ENCODE measurements around the gene MPZL2.

Gene MPZL2

DNA sequence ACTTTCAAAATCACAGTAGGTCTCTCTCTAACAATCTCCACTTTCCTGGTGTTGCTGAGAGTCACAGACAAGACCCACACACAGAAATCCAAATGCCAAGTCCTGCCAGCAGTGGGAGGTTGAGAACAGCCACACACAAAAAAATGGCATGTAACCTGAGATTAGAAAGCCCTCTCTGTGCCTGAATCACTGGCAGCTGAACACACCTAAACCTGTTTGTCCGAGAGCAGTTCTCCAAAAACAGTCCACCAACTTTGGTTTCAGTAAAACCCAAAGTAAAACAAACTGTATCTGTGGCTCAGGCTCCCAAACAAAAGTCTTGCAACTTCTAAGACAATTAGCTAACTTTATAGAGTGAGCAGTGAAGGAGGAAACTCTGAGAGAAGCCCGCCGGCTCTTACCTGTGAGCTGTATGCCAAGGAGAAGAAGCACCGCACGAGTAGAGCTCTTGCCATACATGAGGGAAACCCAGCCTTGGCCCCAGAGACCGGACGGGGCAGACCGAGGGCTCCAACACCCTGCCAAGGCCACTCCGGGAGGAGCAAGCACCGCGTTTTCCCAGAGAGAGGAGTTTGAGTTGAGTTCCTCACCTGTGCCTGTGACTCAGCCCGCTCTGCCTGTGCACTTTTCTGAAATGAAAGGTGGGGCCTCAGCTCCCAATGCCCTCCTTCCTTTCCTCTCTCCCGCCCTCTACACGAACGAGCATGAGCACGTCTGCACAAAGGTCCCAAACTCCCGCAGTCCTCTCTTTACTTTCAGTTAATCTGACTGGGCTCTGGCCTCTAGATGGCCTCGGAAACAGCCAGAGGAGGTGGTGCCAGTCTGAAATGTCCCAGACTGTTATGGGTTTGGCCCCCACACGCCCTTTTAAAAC, at the start of gene MPZL2:
TSS of gene MPZL2 (minus strand) at position 603 of the 874 bp plus-strand sequence. CDS start at position 459, 144 bp downstream.
- DNase-seq: peak in 1 of 2 experiments; percentile 60

DNA sequence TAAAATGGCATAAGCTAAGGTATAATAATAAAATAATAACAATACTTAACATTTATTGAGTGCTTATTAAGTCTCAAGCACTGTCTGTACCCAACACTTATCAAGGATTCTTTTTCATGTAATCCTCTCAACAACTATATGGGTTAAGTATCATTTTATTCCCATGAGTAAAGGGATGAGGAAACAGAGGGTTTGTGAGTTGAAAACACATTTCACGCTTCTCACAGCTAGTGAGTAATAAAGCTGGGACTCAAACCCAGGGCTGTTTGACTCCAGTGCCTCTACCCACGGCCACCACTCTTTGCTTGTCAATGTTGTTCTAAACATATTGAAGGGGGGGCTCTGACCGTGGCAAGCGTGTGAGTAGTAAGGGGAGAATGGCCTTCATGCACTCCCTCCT, 49.1 kb upstream of the MPZL2 start:
- no peak for DNase-seq

DNA sequence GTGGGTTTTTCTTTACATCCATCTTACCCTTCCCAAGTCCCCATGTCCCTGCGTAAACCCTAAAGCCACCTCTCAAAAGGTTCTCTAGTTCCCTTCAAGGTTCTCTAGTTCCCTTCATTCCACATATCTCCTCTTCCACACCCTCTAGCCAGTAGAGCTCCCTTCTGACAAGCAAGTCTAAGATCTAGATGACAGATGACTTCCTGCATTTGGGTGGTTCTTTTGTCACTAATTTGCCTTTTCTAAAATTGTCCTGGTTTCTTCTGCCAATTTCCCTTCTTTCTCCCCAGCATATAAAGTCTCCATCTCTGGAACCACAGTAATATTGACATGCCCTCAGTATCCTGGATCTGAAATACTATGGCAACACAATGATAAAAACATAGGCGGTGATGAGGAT, 48.2 kb upstream of the MPZL2 start:
- no peak for DNase-seq

DNA sequence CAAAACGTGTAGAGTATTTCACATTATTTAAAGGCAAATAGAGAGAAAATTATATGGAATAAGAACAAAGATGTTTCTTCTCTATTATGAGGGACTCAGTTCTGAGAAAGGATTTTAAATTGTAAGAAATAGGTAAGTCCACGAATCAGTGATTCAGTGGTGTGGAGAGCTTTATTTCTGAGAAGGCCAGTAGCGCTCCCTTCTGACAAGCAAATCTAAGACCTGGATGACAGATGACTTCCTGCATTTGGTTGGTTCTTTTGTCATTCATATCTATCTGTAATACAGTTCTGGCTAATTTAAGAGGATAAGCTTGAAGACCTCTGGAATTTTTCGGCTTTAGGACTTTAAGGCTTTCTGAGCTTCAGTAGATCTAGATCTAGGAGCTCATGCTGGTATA, 47.4 kb upstream of the MPZL2 start:
- no peak for DNase-seq

DNA sequence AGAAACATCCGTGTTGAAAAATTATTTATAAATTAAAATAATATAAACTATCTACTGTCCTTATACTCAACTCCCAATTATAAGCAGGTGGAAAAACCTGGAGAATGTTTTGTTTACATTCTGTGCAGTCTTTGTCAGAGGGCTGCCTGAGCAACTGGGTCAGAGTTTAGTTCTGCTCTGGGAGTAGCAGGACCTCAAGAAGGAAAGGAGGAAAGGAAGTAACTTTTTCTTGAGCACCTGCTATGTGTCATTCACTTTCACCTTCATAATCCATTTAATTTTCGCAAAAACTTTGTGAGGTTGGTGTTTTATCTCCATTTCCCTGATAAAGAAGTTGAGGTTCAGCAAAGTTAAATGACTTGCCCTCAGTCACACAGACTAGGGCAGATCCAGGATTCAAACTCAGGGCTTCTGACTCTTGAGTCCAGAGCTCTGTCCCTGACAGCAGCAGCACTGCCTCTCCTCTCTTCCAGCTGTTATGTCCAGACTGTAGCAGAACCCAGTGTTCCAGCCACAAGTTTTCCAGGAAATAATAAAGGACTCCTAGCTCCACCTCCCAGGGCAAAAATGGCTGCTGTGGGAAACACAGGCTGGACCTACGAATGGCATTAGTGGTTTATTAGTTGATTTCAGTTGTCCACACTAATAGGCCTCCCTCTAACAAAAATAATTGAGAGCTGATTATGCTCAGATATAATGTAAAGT, 46.8 kb upstream of the MPZL2 start:
- DNase-seq: no peak

DNA sequence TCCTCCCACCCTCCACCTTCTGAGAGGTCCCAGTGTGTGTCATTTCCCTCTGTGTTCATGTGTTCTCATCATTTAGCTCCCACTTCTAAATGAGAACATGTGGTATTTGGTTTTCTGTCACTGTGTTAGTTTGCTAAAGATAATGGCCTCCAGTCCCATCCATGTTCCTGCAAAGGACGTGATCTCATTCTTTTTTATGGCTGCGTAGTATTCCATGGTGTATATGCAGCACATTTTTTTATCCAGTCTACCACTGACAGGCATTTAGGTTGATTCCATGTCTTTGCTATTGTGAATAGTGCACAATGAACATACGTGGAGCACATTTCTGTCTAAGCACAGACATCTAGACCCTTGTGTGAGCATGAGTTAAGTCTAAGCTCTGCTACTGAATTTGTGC, 46.2 kb upstream of the MPZL2 start:
- DNase-seq: no peak

DNA sequence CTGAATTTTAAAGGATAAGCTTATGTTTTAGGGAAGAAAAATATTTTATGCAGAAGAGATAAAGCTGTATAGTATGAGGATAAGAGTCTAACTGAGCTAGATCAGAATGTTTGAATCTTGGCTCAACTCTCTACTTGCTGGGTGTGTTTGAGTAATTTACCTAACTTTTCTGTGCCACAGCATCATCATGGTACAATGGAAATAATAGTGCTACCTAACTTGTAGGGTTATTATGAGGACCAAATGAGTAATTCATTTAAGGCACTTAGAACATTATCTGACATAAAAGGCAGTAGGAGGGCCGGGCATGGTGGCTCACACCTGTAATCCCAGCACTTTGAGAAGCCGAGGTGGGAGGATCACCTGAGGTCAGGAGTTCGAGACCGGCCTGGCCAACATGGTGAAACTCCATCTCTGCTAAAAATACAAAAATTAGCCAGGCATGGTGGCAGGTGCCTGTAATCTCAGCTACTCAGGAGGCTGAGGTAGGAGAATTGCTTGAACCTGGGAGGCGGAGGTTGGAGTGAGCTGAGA, 45.0 kb upstream of the MPZL2 start:
- DNase-seq: peak in 1 of 2 experiments; percentile 46

DNA sequence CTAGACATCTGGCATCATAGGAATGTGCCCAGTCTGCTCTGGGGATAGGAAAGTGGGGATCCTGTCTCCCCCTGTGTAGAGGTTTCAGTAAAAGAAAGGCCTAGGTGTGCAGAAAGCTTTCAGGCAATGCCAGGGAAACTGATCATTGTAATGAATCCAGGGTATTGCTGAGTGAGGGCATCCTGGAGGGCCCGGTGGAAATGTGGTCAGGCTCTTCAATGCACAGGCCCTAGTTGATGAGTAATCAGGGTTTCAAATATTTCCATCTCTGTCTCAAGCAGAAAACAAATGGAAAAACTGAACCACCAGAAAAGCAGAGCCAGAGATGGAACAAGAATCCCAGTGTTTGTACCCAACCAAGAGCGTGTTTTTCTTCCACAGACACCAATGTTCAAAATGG, 42.5 kb upstream of the MPZL2 start:
- DNase-seq: peak; percentile 57 to 65

DNA sequence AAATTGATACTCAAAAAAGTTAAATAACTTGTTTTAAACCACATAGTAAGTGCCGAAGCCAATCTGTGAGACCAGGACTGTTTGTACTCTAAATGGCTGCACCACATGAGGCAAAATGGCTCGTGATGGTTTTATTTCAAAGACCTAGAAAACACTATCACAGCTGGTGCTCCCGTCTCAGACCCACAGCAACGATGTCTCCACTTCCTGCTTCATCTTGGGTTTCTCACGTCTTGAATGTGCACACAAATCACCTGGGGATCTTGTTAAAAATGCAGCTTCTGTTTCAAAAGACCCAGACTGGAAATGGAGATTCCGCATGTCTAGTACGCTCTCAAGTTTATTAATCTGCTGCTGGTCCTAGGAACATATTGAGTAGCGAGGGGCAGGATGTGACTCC, 41.6 kb upstream of the MPZL2 start:
- DNase-seq: peak; percentile 57

DNA sequence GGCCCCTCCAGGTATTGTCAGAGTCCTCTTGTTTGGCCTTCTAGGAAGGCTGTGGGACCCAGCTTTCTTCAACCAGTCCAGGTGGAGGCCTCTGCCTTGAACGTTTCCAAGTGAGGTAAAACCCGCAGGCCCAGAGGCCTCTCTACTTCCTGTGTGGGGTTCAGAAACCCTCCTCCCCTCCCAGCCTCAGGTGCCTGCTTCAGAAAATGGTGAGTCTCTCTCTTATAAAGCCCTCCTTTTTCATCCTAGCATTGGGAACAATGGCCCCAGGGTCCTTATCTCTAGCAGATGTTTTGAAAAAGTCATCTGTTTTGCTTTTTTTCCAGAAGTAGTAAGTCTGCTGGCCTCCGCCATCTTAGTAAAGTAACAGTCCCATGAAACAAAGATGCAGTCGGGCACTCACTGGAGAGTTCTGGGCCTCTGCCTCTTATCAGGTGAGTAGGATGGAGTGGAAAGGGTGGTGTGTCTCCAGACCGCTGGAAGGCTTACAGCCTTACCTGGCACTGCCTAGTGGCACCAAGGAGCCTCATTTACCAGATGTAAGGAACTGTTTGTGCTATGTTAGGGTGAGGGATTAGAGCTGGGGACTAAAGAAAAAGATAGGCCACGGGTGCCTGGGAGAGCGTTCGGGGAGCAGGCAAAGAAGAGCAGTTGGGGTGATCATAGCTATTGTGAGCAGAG, 40.6 kb upstream of the MPZL2 start, which contains the start of gene CD3E:
TSS of gene CD3E (plus strand) at position 163 of the 681 bp plus-strand sequence. CDS start at position 386, 223 bp downstream.
- peak; percentile 80 to 81 for DNase-seq

DNA sequence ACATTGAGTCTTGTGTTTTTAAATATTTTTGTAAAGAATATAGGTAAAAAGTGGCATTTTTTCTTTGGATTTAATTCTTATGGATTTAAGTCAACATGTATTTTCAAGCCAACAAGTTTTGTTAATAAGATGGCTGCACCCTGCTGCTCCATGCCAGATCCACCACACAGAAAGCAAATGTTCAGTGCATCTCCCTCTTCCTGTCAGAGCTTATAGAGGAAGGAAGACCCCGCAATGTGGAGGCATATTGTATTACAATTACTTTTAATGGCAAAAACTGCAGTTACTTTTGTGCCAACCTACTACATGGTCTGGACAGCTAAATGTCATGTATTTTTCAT, 40.1 kb upstream of the MPZL2 start:
- DNase-seq: no peak

DNA sequence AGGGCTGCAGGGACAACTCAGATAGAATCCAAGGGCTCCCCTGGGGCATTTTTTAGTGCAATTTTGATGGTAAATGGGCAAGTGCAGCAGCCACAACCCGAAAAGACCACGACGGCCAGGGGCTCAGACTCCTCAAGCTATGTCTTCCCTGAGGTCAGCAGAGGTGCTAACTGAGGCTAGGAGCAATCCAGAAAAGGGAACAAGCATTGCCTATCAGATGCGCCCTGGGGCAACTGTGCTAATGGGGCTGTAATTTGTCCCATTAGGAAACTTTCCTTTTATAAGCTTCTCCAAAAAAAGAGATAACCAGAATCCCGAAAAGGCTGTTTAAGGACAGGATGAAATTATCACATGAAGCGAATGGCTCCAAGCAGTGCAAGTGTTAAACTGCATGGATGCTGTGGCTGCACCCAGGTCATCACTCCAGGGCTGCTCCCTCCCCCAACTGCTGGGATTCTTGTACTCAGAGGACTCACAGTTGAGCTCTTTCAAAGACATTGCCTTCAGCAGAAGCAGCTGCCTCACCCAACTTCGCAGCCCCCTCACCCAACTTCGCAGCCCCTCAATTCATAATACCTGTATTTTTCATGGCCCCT, 37.6 kb upstream of the MPZL2 start:
- DNase-seq: no peak

DNA sequence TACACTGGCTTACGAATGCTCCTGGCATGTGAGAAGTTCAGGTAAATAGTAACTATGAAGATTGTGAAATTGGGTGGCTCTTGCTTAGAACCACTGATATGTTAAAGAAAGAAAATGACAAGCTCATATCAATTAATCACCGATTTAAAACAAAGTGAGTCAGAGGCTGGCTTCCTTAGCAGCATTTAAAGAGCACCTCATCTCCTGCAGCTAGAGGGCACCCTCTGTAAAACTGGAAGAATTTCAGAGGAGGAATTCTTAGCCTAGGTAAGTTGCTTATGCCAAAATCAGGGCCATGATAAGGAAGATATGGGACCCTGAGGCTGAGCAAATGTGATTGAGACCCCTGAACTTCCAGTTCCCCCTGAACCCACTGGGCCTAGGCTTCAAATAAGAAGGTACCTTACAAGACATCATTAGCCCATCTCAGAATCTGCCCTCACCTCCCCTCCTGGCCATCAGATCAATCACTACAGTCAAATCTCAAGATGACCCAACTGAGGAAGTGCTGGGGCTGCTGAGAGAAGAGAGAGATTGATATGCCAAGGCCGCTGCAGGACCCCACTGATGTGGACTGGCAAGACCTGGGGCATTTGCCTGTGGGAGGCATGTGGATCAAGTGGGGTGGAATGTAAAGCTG, 31.8 kb upstream of the MPZL2 start:
- peak in 1 of 2 experiments; percentile 63 for DNase-seq

DNA sequence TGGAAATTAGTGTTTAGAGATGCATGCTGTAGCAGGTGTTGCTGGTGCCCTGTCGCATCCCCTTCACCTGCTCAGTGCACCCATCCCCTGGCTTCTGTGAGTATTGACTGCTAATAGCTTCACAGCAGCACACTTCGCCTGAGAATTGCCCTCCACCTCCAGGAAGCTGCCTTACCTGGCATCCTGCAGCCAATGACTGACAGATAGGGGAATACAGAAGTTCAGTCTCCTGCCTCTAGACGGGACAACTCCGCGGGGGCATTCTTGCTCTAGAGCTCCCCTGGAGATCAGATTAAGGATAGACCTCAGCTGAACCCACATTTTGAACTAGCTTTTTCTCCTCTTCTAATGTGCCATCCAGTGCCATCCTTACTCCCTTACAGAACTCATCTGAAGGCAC, 31.1 kb upstream of the MPZL2 start:
- no peak for DNase-seq

DNA sequence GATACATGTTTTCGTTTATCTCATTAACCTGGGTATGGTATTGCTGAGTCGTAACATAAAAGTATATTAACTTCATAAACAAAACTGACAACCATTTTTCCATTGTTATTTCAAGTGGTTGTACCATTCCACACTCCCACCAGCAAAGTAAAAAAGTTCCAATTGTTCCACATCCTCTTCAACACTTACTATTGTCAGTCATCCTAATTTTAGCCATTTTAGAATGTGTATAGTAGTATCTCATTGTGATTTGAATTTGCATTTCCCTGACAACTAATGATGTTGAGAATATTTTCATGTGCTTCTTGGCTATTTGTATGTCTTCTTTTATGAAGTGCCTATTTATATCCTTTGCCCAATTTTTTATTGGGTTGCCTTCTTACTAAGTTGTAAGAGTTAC, 30.0 kb upstream of the MPZL2 start:
- DNase-seq: no peak

DNA sequence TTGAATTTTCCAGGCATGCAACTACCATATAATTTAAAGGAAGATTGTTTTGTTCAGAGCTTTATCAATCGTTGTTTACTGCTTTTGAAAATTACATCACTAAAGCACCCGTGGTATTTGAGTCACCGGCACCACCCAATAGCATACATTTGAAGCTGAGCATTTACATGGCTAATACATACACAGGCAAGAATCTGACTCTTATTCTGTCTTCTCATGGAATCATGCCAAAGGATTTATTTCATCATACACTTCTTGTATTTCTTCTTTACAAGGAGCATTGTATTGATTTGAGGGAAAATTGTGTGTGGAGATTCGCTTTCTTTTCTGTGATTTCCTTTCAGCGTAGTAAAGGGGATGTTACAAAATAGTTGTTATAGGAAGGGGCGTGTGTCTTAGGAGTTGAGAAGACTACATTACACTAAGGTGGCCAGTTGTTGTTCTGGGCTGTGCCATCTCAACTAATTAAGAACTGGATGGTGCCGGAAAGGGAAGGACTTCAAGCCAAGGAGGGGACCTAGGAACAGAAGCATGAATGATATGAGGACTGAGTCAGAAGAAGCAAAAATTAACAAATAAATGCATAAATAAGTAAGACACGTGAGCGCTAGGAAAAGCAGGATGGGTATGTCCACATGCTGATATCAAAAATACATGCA, 27.5 kb upstream of the MPZL2 start:
- no peak for DNase-seq

DNA sequence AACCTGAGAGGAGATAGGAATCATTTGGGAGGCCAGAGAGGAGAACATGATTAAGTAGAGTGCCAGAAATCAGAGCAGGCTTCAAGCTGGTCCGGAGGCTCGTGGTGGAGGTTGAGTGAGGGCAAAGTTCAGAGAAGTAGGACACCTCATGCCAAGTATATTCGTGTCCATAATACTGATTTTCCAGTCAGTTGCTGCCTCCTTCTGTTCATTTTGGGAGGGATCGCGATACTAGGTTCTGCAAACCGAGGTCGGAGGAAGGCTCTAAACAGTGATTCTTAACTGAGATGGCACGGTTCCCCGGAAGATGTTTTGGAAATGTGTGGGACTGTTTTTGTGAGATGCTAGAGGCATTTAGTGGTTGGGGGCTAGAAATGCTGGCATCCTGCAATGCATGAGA, 26.8 kb upstream of the MPZL2 start:
- peak in 1 of 2 experiments; percentile 56 for DNase-seq

DNA sequence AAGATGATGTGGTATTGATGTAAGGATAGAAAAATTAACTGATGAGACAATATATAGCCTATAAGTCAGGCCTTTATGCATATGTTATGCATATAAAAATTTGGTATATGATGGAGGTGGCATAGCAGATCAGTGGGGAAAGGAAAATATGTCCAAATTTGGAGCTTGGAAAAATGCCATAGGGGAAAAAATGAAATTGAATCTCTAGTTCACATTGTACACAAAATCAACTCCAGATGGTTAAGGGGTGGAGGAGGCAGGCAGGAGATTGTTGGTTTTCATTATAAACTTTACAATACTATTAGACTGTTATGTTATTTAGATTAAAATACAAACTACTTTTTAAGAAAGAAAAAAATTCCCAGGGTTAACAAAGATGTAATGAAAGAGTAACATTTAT, 25.3 kb upstream of the MPZL2 start:
- no peak for DNase-seq

DNA sequence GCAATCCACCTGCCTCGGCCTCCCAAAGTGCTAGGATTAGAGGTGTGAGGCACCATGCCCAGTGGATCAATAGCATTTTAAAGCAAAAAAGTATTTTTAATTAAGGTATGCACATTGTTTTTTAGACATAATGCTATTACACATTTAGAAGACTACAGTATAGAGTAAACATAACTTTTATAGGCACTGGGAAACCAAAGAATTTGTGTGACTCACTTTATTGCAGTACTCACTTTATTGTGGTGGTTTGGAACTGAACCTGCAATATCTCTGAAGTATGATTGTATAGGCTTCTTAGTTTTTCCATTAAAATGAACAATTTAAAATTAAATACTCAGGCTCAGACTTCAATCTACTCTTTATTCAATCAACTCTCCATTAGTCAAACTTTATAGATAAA, 22.9 kb upstream of the MPZL2 start:
- DNase-seq: no peak

DNA sequence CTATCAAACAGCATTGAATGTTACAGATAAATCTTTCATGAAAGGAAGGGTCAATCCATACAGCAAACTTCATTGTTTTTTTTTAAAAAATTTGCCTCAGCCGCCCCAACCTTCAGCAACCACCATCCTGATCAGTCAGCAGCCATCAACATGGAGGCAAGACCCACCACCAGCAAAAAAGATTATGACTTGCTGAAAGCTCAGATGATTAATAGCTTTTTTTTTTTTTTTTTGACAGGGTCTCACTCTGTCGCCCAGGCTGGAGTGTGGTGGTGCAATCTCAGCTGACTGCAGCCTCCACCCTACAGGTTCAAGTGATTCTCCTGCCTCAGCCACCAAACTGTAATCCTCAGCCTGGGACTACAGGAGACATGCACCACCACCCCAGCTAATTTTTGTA, 22.4 kb upstream of the MPZL2 start:
- DNase-seq: no peak

DNA sequence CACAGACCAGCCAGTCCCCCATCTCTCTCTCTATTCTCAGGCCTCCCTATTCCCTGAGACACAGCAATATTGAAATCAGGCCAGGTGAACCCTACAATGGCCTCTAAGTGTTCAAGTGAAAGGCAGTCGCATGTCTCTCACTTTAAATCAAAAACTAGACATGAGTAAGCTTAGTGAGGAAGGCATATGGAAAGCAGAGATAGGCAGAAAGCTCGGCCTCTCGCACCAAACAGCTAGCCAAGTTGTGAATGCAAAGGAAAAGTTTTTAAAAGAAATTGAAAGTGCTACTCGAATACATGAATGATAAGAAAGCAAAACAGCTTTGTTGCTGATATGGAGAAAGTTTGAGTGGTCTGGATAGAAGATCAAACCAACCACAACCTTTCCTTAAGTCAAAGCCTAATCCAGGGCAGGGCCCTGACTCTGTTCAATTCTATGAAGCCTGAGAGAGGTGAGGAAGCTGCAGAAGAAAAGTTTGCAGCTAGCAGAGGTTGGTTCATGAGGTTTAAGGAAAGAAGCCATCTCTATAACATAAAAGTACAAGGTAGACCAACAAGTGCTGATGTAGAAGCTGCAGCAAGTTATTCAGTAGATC, 19.8 kb upstream of the MPZL2 start:
- DNase-seq: no peak

Data from activated T-cell treated with anti-CD3 and anti-CD28 coated beads, Interleukin-2, amount 50 U/mL, for 48 hours (primary cell).